Aortic smooth muscle cell (primary cell): ENCODE data around the gene PIM2. TPM values are rescaled to one million over a fixed set of nuclear protein-coding genes. Genes with fewer than 3 reads are reported as not detected.

Source experiments
- total RNA-seq: library from RNA; depleted of rRNA; stranded (reverse); fragments of >200 nt; gene quantifications from 2 replicates; pipeline ENCODE4 v1.2.3, GENCODE V29; 2014

PIM2 gene
- 2.7 and 3.3 TPM in 2 replicates for total RNA-seq

DNA sequence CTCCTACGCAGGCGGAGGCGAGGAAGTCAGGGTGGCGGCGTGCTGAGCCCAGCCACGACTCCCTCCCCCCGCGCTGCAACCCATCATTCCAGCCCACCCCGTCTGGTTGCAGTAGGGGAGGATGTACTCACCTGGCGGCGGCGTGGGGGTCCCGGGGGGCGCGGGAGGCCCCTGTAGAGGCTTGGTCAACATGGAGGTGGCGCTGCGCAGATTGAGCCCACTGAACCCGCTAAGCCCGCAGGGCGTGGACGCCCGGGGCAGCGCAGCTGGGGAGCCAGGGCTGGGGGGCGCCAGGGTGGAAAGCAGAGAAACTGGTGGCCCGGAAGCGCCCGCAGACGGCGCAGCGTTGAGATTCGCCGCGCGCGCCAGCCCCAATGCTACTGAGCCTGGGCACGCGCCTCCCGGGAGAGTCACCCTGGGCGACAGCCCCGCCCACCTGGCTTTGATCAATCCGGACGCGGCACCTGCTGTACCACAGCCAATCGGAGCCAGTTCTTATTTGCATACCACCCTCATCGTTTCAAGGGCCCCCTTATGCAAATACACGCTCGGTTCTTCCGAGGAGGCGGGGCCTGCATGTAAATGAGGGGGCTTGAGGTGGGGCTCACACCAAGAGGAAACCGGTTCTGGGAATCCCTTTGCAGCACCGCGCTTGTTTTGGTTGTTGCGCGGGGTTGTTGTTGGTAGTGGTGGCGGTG lies at the start of gene PIM2:
Gene PIM2, minus strand, starts transcription at position 382 of the 698 bp plus-strand sequence. Its CDS starts 190 bp downstream, at position 192.

DNA sequence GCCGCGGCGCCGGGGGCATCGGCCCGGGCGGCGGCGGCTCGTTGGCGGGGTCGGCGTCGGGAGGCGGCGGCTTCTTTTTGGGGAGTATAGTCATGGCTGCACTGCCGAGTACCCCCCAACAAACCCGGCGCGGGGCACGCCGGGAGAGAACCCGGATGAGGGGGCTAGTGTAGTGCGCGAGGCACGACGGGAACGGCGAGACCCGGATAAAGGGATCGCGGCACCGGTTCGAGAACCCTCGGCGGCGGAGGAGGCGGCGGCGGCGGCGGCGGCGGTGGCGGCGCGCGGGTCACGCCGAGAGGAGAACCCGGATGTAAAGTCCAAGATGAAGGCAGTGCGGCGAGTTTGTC lies 38.6 kb upstream of the PIM2 start, which contains the start of gene OTUD5:
Gene OTUD5, minus strand, starts transcription at position 131 of the 350 bp plus-strand sequence. Its CDS starts 37 bp downstream, at position 94.

DNA sequence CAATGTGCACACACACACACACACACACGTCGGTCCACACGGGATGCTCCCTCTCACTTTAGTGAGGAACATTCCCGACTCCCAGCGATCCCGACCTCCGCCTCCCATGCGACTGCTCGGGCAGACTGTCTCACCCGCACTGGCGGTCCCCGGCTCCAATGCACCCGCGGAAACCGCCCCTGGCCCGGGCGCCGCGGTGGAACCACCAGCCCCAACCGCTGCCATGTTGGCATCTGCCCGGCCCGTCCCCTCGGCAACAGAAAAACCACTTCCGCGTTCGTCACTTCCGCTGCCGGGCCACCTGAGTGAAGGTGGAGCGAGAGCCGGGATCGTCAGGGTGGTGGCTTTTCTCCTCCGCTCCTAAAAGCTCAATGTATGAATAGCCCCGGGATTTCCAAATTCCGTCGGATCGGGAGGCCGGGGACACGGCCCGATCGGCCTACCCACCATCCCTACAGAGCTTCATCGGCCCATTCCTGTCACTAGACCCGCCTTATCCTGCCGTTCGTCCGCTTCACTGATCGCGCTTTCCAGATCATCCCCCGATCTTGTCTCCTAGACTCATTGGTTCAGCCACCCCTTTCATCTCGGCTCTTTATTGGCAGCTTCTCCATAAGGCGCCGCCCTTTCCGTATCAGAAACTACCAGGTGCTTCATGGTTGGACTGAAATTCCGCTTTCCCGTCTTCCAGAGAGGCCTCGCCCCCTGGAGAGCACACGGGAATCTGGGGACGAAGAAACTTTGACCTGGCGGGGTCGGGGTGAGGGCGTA lies 7.2 kb downstream of the PIM2 start, which contains the start of gene SLC35A2:
Gene SLC35A2, minus strand, starts transcription at position 235 of the 771 bp plus-strand sequence. Its CDS starts 10 bp downstream, at position 225.

DNA sequence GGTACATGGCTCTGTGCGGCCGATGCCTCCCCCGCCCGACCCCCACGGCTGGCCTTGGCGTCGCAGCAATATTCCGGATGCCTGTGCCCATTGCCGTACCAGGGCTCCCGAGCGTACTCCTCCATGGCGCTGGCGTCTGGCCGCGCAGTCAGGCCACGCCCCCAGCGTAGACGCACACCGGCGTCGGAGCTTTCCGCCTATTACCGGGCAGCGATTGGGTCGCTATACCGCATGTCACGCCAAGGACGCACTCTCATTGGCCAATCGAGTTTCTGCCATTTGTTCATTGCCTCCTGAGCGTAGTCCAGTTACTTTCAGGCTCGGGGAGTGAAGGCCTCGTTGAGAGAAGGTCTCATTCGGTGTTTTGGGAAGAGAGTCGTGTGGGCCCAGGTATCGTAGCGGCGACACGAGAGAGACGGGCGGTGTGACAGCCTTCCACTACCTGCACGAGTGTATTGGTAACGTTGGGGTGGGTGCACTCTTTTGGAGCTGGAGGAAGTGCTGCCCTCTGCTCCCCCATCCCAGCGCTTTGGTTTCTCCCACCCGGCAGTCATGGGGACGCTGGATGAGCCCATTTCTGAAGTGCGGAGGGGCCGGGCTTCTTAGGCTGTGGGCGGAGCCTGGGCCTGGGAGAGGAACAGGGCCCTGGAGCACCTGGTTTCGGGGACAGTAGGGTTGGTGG lies 21.1 kb downstream of the PIM2 start, which contains the start of the genes PQBP1 and TIMM17B:
Gene PQBP1, plus strand, starts transcription at position 306 of the 682 bp plus-strand sequence. CDS start 580 bp downstream, outside the sequence.
Gene TIMM17B, minus strand, starts transcription at position 144 of the 682 bp plus-strand sequence. Its CDS starts 19 bp downstream, at position 125.

Other genes with a start within 250 kb of the PIM2 start
- gene WAS, start 235.2 kb downstream of the PIM2 start, total RNA-seq: 0.12 TPM in 1 of 2 replicates, not detected in the other
- gene SUV39H1, start 222.3 kb downstream of the PIM2 start, total RNA-seq: 3.0 and 4.4 TPM in 2 replicates
- not detected in 2 replicates for gene GLOD5, start 157.3 kb downstream of the PIM2 start, total RNA-seq
- gene GATA1, start 132.4 kb downstream of the PIM2 start, total RNA-seq: not detected in 2 replicates
- 21.7 and 28.1 TPM in 2 replicates for gene HDAC6, start 117.0 kb downstream of the PIM2 start, total RNA-seq
- not detected in 2 replicates for gene ERAS, start 92.5 kb downstream of the PIM2 start, total RNA-seq
- not detected in 2 replicates for gene PCSK1N, start 83.4 kb downstream of the PIM2 start, total RNA-seq
- 22.9 and 30.3 TPM in 2 replicates for gene TIMM17B, start 21.3 kb downstream of the PIM2 start, total RNA-seq
- 63.0 and 96.7 TPM in 2 replicates for gene PQBP1, start 21.1 kb downstream of the PIM2 start, total RNA-seq
- gene SLC35A2, start 7.4 kb downstream of the PIM2 start, total RNA-seq: 11.9 and 12.9 TPM in 2 replicates
- 33.1 and 33.4 TPM in 2 replicates for gene OTUD5, start 38.6 kb upstream of the PIM2 start, total RNA-seq
- gene KCND1, start 52.8 kb upstream of the PIM2 start, total RNA-seq: 0.56 and 0.79 TPM in 2 replicates
- 27.2 and 39.0 TPM in 2 replicates for gene GRIPAP1, start 83.2 kb upstream of the PIM2 start, total RNA-seq
- gene TFE3, start 124.3 kb upstream of the PIM2 start, total RNA-seq: 27.1 and 27.5 TPM in 2 replicates
- 0.25 and 0.26 TPM in 2 replicates for gene CCDC120, start 140.0 kb upstream of the PIM2 start, total RNA-seq
- gene PRAF2, start 155.0 kb upstream of the PIM2 start, total RNA-seq: 6.5 and 8.0 TPM in 2 replicates
- gene WDR45, start 160.9 kb upstream of the PIM2 start, total RNA-seq: 60.1 and 68.4 TPM in 2 replicates
- 21.3 and 22.7 TPM in 2 replicates for gene GPKOW, start 204.7 kb upstream of the PIM2 start, total RNA-seq
- gene MAGIX, start 243.7 kb upstream of the PIM2 start, total RNA-seq: 1.3 and 1.6 TPM in 2 replicates